ENCODE data around the gene ZNF839. TPM values are rescaled to one million over a fixed set of nuclear protein-coding genes. Genes with fewer than 3 reads are reported as not detected.
"Not testable (repeated sequence)": the region's sequence is repeated elsewhere in the genome, so short reads cannot be mapped to it uniquely, and the experiment has no call there.

The ZNF839 gene
- total RNA-seq, 2 experiments from 2014 or later, result 15.4 to 16.4 TPM

- peaks cover 6% of the 10 kb centered on the region for H3K36me3 Mint-ChIP-seq (ENCODE audit: low read depth)
- no peak for DNase-seq
- no peak overlapping the region for H3K27ac Mint-ChIP-seq
- ChIA-PET CTCF (no interaction called here), POLR2A (no interaction called here)
- no peaks in the 10 kb centered on the region for H3K9me3 Mint-ChIP-seq (ENCODE audit: low read depth)
- no peak for ATAC-seq
- no peaks in the 10 kb centered on the region for H3K27me3 Mint-ChIP-seq
- H3K4me1 Mint-ChIP-seq, result peaks cover 3% of the 10 kb centered on the region
- no peak overlapping the region for H3K4me3 Mint-ChIP-seq
- intact Hi-C loops (cut with DNase I, micrococcal nuclease), result no loop called here
Observed at GRCh38 chr14:102326583-102326982, 7.0 kb downstream of the ZNF839 start.

DNA sequence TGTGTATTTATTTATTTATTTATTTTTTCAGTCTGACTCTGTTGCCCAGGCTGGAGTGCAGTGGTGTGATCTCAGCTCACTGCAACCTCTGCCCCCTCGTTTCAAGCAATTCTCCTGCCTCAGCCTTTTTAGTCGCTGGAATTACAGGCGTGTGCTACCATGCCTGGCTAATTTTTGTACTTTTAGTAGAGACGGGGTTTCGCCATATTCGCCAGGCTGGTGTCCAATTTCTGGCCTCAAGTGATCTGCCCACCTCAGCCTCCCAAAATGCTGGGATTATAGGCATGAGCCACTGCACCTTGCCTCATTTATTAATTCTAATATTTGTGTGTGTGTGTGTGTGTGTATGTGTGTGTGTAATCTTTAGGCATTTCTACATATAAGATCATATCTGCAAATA is 9.8 kb downstream of the ZNF839 start:
- ATAC-seq; H3K4me1 Mint-ChIP-seq; H3K27me3 Mint-ChIP-seq; H3K27ac Mint-ChIP-seq; intact Hi-C loops (cut with DNase I, micrococcal nuclease); DNase-seq; H3K4me3 Mint-ChIP-seq; H3K9me3 Mint-ChIP-seq (ENCODE audit: low read depth); POLR2A ChIA-PET: not testable (repeated sequence)
- H3K36me3 Mint-ChIP-seq (ENCODE audit: low read depth), result peaks cover 14% of the 10 kb centered on the region
- CTCF ChIA-PET, result interaction anchor here (0.8 kb wide), 1 partner anchor 370 kb away, joined by 3 read pairs; no protein-coding TSS in a partner anchor

DNA sequence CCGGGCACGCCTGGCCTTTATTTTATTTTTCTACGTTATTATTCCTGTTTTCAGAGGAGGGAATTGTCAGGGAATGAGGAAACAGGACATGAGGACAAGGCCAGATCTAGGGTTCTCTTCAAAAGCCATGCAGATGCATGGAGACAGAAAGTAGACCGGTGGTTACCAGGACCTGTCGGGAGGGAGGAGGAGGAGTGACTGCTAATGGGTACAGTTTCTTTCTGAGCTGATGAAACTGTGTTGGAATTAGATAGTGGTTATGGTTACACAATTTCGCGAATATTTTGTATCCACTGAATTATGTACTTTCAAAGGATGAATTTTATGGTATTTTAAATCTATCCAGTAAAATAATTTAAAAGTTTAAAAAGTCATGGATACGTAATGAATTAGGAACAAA is 11.3 kb downstream of the ZNF839 start:
- H3K36me3 Mint-ChIP-seq (ENCODE audit: low read depth), result peaks cover 20% of the 10 kb centered on the region
- no peaks in the 10 kb centered on the region for H3K27me3 Mint-ChIP-seq
- intact Hi-C loops (cut with DNase I, micrococcal nuclease), result no loop called here
- POLR2A ChIA-PET, result no interaction called here
- DNase-seq, result no peak
- no peak overlapping the region for H3K27ac Mint-ChIP-seq
- no peak overlapping the region for H3K4me3 Mint-ChIP-seq
- H3K9me3 Mint-ChIP-seq (ENCODE audit: low read depth), result no peaks in the 10 kb centered on the region
- CTCF ChIA-PET, result no interaction called here
- H3K4me1 Mint-ChIP-seq, result no peaks in the 10 kb centered on the region
- ATAC-seq, result no peak

GRCh38 chr14:102333390-102333789 is 13.8 kb downstream of the ZNF839 start:
- H3K4me1 Mint-ChIP-seq, result no peaks in the 10 kb centered on the region
- H3K9me3 Mint-ChIP-seq (ENCODE audit: low read depth), result no peaks in the 10 kb centered on the region
- ChIA-PET POLR2A (no interaction called here), CTCF (interaction anchor here (0.5 to 1.2 kb wide), 3 partner anchors 29 to 252 kb away, joined by 3 to 4 read pairs (median 4); no protein-coding TSS in a partner anchor)
- intact Hi-C loops (cut with DNase I, micrococcal nuclease), result no loop called here
- peaks cover 21% of the 10 kb centered on the region for H3K36me3 Mint-ChIP-seq (ENCODE audit: low read depth)
- no peak for DNase-seq
- no peak overlapping the region for H3K4me3 Mint-ChIP-seq
- no peak overlapping the region for H3K27ac Mint-ChIP-seq
- no peak for ATAC-seq
- H3K27me3 Mint-ChIP-seq, result no peaks in the 10 kb centered on the region

DNA sequence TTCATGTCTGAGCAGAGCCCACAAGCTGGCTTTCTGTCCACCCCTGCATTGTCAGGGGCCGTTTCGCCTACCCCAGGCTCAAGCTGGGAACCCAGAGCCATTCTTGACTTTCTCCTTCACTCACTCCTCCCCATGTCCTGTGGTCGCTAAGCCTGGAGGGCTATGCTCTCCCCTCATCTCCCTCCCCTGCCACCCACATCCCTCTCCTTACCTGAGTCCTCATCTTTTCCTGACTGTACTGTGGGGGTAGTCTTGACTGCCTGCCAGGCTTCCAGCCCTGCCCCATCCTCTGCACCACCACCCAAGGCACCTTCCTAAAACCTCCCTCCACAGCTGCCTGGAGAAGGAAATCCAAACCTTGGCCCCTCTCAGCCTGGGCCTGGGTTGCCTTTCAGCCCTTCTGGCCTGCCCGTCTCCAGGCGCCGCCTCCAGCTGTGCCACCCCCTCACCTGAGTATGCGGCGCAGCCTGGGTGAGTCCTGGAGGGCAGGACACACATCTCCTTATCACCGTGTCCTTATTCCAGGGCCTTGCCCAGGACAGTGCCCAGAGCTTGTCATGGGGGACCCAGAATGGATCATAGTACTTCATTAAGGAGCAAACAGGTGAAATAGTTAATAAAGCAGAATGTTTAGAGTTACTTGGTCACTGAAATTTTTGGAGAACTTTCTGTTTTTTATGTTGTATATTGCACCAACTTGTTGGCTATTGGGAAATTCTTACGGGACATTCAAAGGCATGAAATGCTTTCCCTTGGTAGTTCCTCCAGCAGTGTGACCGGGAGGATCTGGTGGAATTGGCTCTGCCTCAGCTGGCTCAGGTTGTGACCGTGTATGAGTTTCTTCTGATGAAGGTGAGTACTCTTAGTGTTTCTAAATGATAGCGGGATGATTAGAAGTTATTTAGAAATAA is 14.5 kb downstream of the ZNF839 start:
- Mint-ChIP-seq H3K27ac (no peak overlapping the region), H3K4me1 (no peaks in the 10 kb centered on the region), H3K4me3 (no peak overlapping the region), H3K9me3 (ENCODE audit: low read depth) (no peaks in the 10 kb centered on the region), H3K27me3 (no peaks in the 10 kb centered on the region), H3K36me3 (ENCODE audit: low read depth) (peaks cover 25% of the 10 kb centered on the region)
- CTCF ChIA-PET, result interaction anchor here (0.5 to 1.3 kb wide), 3 partner anchors 17 to 42 kb away, joined by 4 to 5 read pairs (median 4); no protein-coding TSS in a partner anchor
- intact Hi-C loops (cut with DNase I, micrococcal nuclease), result no loop called here
- DNase-seq (no peak), ATAC-seq (no peak)
- POLR2A ChIA-PET, result interaction anchor here (0.9 kb wide), 1 partner anchor 685 kb away, joined by 3 read pairs; no protein-coding TSS in a partner anchor

GRCh38 chr14:102335163-102335562 is 15.6 kb downstream of the ZNF839 start:
- ChIA-PET CTCF (interaction anchor here (1.2 to 1.3 kb wide), 2 partner anchors 11 to 18 kb away, joined by 3 to 5 read pairs; no protein-coding TSS in a partner anchor), POLR2A (interaction anchor here (0.9 kb wide), 1 partner anchor 684 kb away, joined by 3 read pairs; no protein-coding TSS in a partner anchor)
- Mint-ChIP-seq H3K4me1 (no peaks in the 10 kb centered on the region), H3K9me3 (ENCODE audit: low read depth) (no peaks in the 10 kb centered on the region), H3K27me3 (no peaks in the 10 kb centered on the region), H3K36me3 (ENCODE audit: low read depth) (peaks cover 25% of the 10 kb centered on the region), H3K4me3 (no peak overlapping the region), H3K27ac (no peak overlapping the region)
- no peak for ATAC-seq
- DNase-seq, result no peak
- intact Hi-C loops (cut with DNase I, micrococcal nuclease), result no loop called here

DNA sequence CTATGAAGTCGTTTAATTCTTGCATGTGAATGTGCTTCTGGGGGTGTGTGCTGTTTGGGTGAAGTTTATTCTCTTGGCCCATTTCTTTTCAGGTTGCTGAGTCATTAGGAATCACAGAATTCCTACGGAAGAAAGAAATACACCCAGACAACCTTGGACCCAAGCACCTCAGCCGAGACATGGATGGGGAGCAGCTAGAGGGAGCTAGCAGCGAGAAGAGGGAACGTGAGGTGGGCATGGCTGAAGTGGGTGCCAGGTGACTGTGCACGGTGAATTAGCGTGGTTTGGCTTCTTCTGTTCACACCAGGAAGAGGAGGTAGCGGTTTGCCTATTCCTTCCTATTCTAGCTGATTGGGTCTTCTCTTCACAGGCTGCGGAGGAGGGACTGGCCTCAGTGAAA is 19.2 kb downstream of the ZNF839 start:
- CTCF ChIA-PET, result no interaction called here
- DNase-seq (no peak), ATAC-seq (no peak)
- H3K27me3 Mint-ChIP-seq, result no peaks in the 10 kb centered on the region
- intact Hi-C loops (cut with DNase I, micrococcal nuclease), result no loop called here
- POLR2A ChIA-PET, result no interaction called here
- no peak overlapping the region for H3K27ac Mint-ChIP-seq
- no peaks in the 10 kb centered on the region for H3K9me3 Mint-ChIP-seq (ENCODE audit: low read depth)
- no peak overlapping the region for H3K4me3 Mint-ChIP-seq
- no peaks in the 10 kb centered on the region for H3K4me1 Mint-ChIP-seq
- peaks cover 32% of the 10 kb centered on the region for H3K36me3 Mint-ChIP-seq (ENCODE audit: low read depth)

DNA sequence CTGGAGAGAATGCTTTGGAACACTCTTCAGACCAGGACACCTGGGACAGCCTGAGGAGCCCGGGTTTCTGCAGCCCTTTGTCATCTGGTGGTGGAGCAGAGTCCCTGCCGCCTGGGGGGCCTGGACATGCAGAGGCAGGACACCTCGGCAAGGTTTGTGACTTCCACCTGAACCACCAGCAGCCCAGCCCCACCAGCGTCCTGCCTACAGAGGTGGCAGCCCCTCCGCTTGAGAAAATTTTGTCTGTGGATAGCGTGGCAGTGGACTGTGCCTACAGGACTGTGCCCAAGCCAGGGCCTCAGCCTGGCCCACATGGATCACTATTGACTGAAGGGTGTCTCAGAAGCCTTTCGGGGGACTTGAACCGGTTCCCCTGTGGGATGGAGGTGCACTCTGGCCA is 22.0 kb downstream of the ZNF839 start:
- Mint-ChIP-seq H3K4me3 (no peak overlapping the region), H3K27me3 (no peaks in the 10 kb centered on the region), H3K36me3 (ENCODE audit: low read depth) (peaks cover 23% of the 10 kb centered on the region), H3K4me1 (no peaks in the 10 kb centered on the region), H3K27ac (no peak overlapping the region), H3K9me3 (ENCODE audit: low read depth) (no peaks in the 10 kb centered on the region)
- intact Hi-C loops (cut with DNase I, micrococcal nuclease), result no loop called here
- DNase-seq (no peak), ATAC-seq (no peak)
- ChIA-PET CTCF (no interaction called here), POLR2A (interaction anchor here (1.4 kb wide), 1 partner anchor 21 kb away, joined by 4 read pairs; the partner anchor contains the start of genes CINP and TECPR2)

GRCh38 chr14:102342238-102342637 is 22.7 kb downstream of the ZNF839 start:
- peaks cover 21% of the 10 kb centered on the region for H3K36me3 Mint-ChIP-seq (ENCODE audit: low read depth)
- intact Hi-C loops (cut with DNase I, micrococcal nuclease), result no loop called here
- CTCF ChIA-PET, result no interaction called here
- H3K4me3 Mint-ChIP-seq, result no peak overlapping the region
- DNase-seq, result no peak
- no peak for ATAC-seq
- POLR2A ChIA-PET, result interaction anchor here (0.6 to 1.4 kb wide), 2 partner anchors 20 to 50 kb away, joined by 4 read pairs; partner anchors contain the start of genes CINP and TECPR2
- no peaks in the 10 kb centered on the region for H3K4me1 Mint-ChIP-seq
- H3K27me3 Mint-ChIP-seq, result no peaks in the 10 kb centered on the region
- no peak overlapping the region for H3K27ac Mint-ChIP-seq
- no peaks in the 10 kb centered on the region for H3K9me3 Mint-ChIP-seq (ENCODE audit: low read depth)

DNA sequence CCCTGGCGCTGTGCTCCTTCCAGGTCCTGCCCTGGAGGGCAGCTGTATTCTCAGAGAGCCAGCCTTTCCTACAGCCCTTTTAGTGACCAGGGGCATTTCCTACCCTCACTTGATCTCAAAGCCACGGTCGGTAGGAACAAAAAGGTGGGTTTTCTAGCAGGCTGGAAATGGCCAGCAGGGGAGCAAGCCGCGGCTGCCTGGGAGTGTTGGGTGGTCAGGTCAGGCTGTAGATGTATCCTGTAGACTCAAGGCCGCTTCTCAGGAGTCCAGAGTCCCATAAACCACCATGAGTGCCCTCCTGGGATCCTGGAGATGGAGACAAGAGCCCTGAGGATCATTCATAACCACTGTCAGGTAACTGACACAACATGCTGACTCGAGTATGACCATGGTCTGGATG is 24.5 kb downstream of the ZNF839 start:
- H3K27ac Mint-ChIP-seq, result no peak overlapping the region
- POLR2A ChIA-PET, result no interaction called here

GRCh38 chr14:102344485-102344884 is 24.9 kb downstream of the ZNF839 start:
- ChIA-PET CTCF (interaction anchor here (0.9 kb wide), 1 partner anchor 23 kb away, joined by 3 read pairs; no protein-coding TSS in a partner anchor), POLR2A (no interaction called here)
- DNase-seq, result no peak
- Mint-ChIP-seq H3K27ac (no peak overlapping the region), H3K9me3 (ENCODE audit: low read depth) (no peaks in the 10 kb centered on the region), H3K4me3 (no peak overlapping the region), H3K4me1 (no peaks in the 10 kb centered on the region), H3K27me3 (no peaks in the 10 kb centered on the region), H3K36me3 (ENCODE audit: low read depth) (peaks cover 29% of the 10 kb centered on the region)
- no peak for ATAC-seq
- intact Hi-C loops (cut with DNase I, micrococcal nuclease), result no loop called here

More for the DNA sequence above, 24.5 kb downstream of the ZNF839 start:
- H3K9me3 Mint-ChIP-seq (ENCODE audit: low read depth), result no peaks in the 10 kb centered on the region
- no peak overlapping the region for H3K4me3 Mint-ChIP-seq
- no peaks in the 10 kb centered on the region for H3K27me3 Mint-ChIP-seq
- CTCF ChIA-PET, result interaction anchor here (0.6 to 0.9 kb wide), 2 partner anchors 23 to 24 kb away, joined by 3 read pairs; no protein-coding TSS in a partner anchor
- H3K36me3 Mint-ChIP-seq (ENCODE audit: low read depth), result peaks cover 29% of the 10 kb centered on the region
- ATAC-seq, result no peak
- intact Hi-C loops (cut with DNase I, micrococcal nuclease), result no loop called here
- no peak for DNase-seq
- H3K4me1 Mint-ChIP-seq, result no peaks in the 10 kb centered on the region

- H3K9me3 Mint-ChIP-seq (ENCODE audit: low read depth), result no peaks in the 10 kb centered on the region
- H3K27me3 Mint-ChIP-seq, result no peaks in the 10 kb centered on the region
- ATAC-seq (no peak), DNase-seq (no peak)
- POLR2A ChIA-PET, result no interaction called here
- H3K4me1 Mint-ChIP-seq, result no peaks in the 10 kb centered on the region
- peaks cover 29% of the 10 kb centered on the region for H3K36me3 Mint-ChIP-seq (ENCODE audit: low read depth)
- CTCF ChIA-PET, result interaction anchor here (0.9 kb wide), 1 partner anchor 24 kb away, joined by 3 read pairs; no protein-coding TSS in a partner anchor
- intact Hi-C loops (cut with DNase I, micrococcal nuclease), result no loop called here
- H3K4me3 Mint-ChIP-seq, result no peak overlapping the region
- no peak overlapping the region for H3K27ac Mint-ChIP-seq
Observed at GRCh38 chr14:102345232-102345631, 25.7 kb downstream of the ZNF839 start.
